ENCODE data around the gene MTCL1. TPM values are rescaled to one million over a fixed set of nuclear protein-coding genes. Genes with fewer than 3 reads are reported as not detected.
A peak's percentile ranks its signal among the peaks of the same experiment; 100 is the strongest.

Gene MTCL1
- total and polyA plus RNA-seq, 2 of the 8 experiments (the other 6 are each of a cell fraction or from before 2014, with no cell fraction given) = 16.6 to 60.8 TPM

DNA sequence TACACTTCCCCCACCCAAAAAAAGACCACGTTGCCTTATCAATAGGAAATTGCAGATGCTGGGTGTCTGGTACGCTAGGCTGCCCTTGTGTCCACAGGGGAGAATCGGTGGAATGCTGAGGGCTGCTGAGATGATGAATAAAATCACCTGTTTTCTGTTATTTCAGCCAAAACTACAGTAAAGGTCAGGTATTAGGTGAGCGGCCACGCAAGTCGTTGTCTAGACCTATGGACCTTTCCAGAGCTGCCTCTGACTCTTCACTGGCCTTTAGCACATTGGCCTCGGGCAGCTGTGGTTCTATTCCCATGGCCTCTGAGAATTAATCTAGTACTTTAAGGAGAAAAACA is 89.6 kb downstream of the MTCL1 start:
- Histone ChIP-seq H3K23me2 (ENCODE audit: low read depth, low read length) (no peaks in the 10 kb centered on the region), H4K5ac (ENCODE audit: insufficient read length, low read depth, low read length) (no peak overlapping the region), H4K8ac (ENCODE audit: extremely low read depth, insufficient read depth, low read length) (no peak overlapping the region), H3K4me3 (ENCODE audit: extremely low read depth in 1 of 4, insufficient read depth in 2 of 4, low read depth in 3 of 4, low read length in 4 of 4) (no peak overlapping the region), H3K23ac (ENCODE audit: insufficient read length) (no peak overlapping the region), H2BK5ac (ENCODE audit: low read depth, low read length) (peak overlapping the region; percentile 67; the same call in 1 of the 2 replicates), H2BK20ac (ENCODE audit: low read length) (0 out of 2 replicates have a peak overlapping the region, but pooled peaks have one; percentile 27), H3K4me2 (ENCODE audit: insufficient read depth in 1 of 2, low read depth in 2 of 2, low read length in 2 of 2) (no peak overlapping the region; a peak in 1 of 4 replicates), H3K79me2 (ENCODE audit: control insufficient read depth in 1 of 2, insufficient read depth in 2 of 2, low read length in 2 of 2) (no peaks in the 10 kb centered on the region), H3K14ac (ENCODE audit: insufficient read length) (no peak overlapping the region), H3K56ac (replicated peaks; ENCODE audit: insufficient read length, low read depth, low read length) (no peak overlapping the region), H2BK12ac (ENCODE audit: low read depth, low read length) (peak overlapping the region; percentile 64; the same call in 1 of the 2 replicates), H3K18ac (ENCODE audit: extremely low read depth, low read length) (no peak overlapping the region), H2AFZ (ENCODE audit: low read length) (no peak overlapping the region), H2AK5ac (ENCODE audit: low read depth, low read length) (peak overlapping the region; percentile 71; the same call in 1 of the 2 replicates), H3K36me3 (ENCODE audit: control insufficient read depth in 2 of 4, insufficient read depth in 4 of 4, low read length in 3 of 4) (peaks cover 0 to 20% (median 9%) of the 10 kb centered on the region in 4 experiments; a peak in 6 of 8 replicates), H3K27me3 (replicated peaks in 1 of 4; ENCODE audit: control insufficient read depth in 3 of 4, extremely low read depth in 1 of 4, insufficient read depth in 3 of 4, low read length in 3 of 4) (no peaks in the 10 kb centered on the region), H2BK15ac (ENCODE audit: low read length) (no peak overlapping the region), H3K9me3 (ENCODE audit: insufficient read depth in 2 of 2, low read depth in 1 of 2, low read length in 1 of 2) (no peaks in the 10 kb centered on the region), H3K4me1 (replicated peaks in 1 of 4; ENCODE audit: control insufficient read depth in 3 of 4, insufficient read depth in 4 of 4, low read length in 3 of 4) (peaks cover 7 to 29% (median 17%) of the 10 kb centered on the region in 4 experiments), H3K79me1 (ENCODE audit: low read depth, low read length) (no peaks in the 10 kb centered on the region), H3K27ac (ENCODE audit: low read depth, low read length) (no peak overlapping the region), H3K9ac (replicated peaks in 1 of 4; ENCODE audit: extremely low read depth in 1 of 4, low read depth in 3 of 4, low read length in 3 of 4) (no peak overlapping the region), H2BK120ac (replicated peaks; ENCODE audit: low read depth, low read length) (no peak overlapping the region), H4K91ac (replicated peaks; ENCODE audit: insufficient read length, low read length) (no peak overlapping the region), H4K20me1 (replicated peaks in 1 of 2; ENCODE audit: control insufficient read depth in 1 of 2, insufficient read depth in 2 of 2, low read length in 2 of 2) (no peaks in the 10 kb centered on the region), H3K4ac (replicated peaks; ENCODE audit: insufficient read length, low read depth, low read length) (no peak overlapping the region)
- no peak for FAIRE-seq
- no peak for DNase-seq (ENCODE audit: low read depth in 1 of 2, low spot score in 2 of 2)
- CTCF ChIA-PET (ENCODE audit: partially characterized antibody) = interaction anchor here (0.9 to 1.3 kb wide), 2 partner anchors 29 to 78 kb away, joined by 3 read pairs; no protein-coding TSS in a partner anchor
- WGBS, 2 experiments (ENCODE audit: extremely low coverage in 1 of 2, insufficient coverage in 1 of 2, insufficient read length in 1 of 2, insufficient replicate concordance in 2 of 2, low coverage in 1 of 2, low lambda C conversion rate in 2 of 2, missing lambda C conversion rate in 1 of 2) = 78% methylated on average over 7 of the region's 7 CpGs; no CpG with 5 or more reads in 1 of the 2 experiments
- TF ChIP-seq RNF2 (IDR thresholded peaks at IDR 0.05; ENCODE audit: borderline replicate concordance, low read depth, low read length, missing control alignments, poor library complexity, severe bottlenecking) (no peak), ASH2L (IDR thresholded peaks at IDR 0.05; ENCODE audit: low read length) (no peak), TAF1 (IDR thresholded peaks at IDR 0.05; ENCODE audit: low read depth, low read length) (no peak), SP2 (IDR thresholded peaks at IDR 0.05; ENCODE audit: low read length) (no peak), ZNF274 (IDR thresholded peaks at IDR 0.05; ENCODE audit: borderline replicate concordance, extremely low read depth, low read length) (no peak), SP4 (IDR thresholded peaks at IDR 0.05; ENCODE audit: low read length) (no peak), BCL11A (IDR thresholded peaks at IDR 0.05; ENCODE audit: low read depth in 2 of 2, low read length in 2 of 2) (no peak), CEBPB (IDR thresholded peaks at IDR 0.05; ENCODE audit: low read depth, low read length) (no peak), RFX5 (IDR thresholded peaks at IDR 0.05; ENCODE audit: borderline replicate concordance, low read depth, low read length) (no peak)
- TF ChIP-seq, protein P1, sequence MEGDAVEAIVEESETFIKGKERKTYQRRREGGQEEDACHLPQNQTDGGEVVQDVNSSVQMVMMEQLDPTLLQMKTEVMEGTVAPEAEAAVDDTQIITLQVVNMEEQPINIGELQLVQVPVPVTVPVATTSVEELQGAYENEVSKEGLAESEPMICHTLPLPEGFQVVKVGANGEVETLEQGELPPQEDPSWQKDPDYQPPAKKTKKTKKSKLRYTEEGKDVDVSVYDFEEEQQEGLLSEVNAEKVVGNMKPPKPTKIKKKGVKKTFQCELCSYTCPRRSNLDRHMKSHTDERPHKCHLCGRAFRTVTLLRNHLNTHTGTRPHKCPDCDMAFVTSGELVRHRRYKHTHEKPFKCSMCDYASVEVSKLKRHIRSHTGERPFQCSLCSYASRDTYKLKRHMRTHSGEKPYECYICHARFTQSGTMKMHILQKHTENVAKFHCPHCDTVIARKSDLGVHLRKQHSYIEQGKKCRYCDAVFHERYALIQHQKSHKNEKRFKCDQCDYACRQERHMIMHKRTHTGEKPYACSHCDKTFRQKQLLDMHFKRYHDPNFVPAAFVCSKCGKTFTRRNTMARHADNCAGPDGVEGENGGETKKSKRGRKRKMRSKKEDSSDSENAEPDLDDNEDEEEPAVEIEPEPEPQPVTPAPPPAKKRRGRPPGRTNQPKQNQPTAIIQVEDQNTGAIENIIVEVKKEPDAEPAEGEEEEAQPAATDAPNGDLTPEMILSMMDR (IDR thresholded peaks at IDR 0.05; ENCODE audit: control extremely low read depth in 1 of 3, insufficient read depth in 1 of 3, low read depth in 1 of 3, low read length in 3 of 3) = no peak
- POLR2A ChIA-PET (ENCODE audit: partially characterized antibody) = no interaction called here
